Cardiac fibroblast (primary cell): ENCODE results near the gene NIPSNAP2.

Source experiments
- DNase-seq, 2 donors: peaks; one replicate each; pipeline versions ENCODE4 v3.0.0 to v3.0.0-alpha.2; 2010; ENCODE audit warnings: low read depth in 2 of 2
- H3K4me3 ChIP-seq, 2 donors: replicated peaks in 1 of 2; 1 replicate in 1 of 2; 2 replicates in 1 of 2; pipeline ENCODE4 v1.5.1; 2011; ENCODE audit warnings: low read depth in 2 of 2, low read length in 2 of 2, mild to moderate bottlenecking in 2 of 2, moderate library complexity in 1 of 2
- TF ChIP-seq, protein P1 (sequence below): IDR thresholded peaks from one replicate; pipeline ENCODE4 v1.5.1; 2011; ENCODE audit warnings: low read depth, mild to moderate bottlenecking, low read length, inconsistent platforms

The NIPSNAP2 gene

DNA sequence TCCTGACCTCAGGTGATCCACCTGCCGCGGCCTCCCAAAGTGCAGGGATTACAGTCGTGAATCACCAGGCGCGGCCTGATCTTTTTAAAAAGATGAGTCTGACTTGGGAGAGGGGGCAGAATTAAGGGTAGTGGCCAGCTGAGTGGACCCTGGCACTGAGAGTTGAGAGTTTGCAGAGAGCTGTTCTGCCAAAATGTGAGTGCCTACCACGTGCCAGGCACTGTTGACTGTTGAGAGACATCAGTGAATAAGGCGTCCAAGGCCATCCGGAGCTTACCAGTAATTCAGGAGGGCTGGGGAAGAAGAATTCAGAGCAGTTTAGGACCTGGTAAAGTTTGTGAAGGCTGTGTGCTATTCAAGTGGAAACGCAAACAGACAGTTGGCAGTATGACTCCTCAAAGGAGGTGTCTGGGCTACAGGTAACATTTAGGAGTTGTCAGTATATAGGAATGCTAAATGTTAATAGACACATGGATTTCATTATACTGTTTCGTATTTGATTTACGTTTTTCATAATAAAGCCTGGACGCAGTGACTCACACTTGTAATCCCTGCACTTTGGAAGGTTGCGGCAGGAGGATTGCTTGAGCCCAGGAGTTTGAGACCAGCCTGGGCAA lies 1.5 kb downstream of the NIPSNAP2 start:
- TF ChIP-seq, protein P1, sequence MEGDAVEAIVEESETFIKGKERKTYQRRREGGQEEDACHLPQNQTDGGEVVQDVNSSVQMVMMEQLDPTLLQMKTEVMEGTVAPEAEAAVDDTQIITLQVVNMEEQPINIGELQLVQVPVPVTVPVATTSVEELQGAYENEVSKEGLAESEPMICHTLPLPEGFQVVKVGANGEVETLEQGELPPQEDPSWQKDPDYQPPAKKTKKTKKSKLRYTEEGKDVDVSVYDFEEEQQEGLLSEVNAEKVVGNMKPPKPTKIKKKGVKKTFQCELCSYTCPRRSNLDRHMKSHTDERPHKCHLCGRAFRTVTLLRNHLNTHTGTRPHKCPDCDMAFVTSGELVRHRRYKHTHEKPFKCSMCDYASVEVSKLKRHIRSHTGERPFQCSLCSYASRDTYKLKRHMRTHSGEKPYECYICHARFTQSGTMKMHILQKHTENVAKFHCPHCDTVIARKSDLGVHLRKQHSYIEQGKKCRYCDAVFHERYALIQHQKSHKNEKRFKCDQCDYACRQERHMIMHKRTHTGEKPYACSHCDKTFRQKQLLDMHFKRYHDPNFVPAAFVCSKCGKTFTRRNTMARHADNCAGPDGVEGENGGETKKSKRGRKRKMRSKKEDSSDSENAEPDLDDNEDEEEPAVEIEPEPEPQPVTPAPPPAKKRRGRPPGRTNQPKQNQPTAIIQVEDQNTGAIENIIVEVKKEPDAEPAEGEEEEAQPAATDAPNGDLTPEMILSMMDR = no peak
- no peak overlapping the region for H3K4me3 ChIP-seq
- DNase-seq = no peak

DNA sequence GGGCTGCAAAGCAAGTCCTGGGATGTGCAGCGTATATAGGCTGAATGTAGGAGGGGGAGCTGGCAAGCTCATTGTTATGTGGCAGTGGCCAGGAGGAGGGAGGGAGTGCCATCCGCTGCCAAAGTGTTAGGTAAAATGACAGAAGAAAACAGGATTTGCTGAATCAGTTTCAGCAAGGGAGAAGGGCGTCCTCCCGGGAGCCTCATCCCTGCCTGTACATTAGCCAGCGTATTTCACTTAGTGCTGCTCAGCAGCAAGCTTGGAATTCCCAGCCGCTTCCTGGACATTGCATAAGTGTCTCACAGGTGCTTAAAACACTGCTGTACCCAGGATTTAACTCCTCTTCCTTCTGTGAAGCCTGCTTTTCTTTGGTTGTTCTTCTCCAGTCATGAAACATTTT lies 2.5 kb downstream of the NIPSNAP2 start:
- TF ChIP-seq, protein P1 = no peak
- DNase-seq = no peak
- H3K4me3 ChIP-seq = no peak overlapping the region

DNA sequence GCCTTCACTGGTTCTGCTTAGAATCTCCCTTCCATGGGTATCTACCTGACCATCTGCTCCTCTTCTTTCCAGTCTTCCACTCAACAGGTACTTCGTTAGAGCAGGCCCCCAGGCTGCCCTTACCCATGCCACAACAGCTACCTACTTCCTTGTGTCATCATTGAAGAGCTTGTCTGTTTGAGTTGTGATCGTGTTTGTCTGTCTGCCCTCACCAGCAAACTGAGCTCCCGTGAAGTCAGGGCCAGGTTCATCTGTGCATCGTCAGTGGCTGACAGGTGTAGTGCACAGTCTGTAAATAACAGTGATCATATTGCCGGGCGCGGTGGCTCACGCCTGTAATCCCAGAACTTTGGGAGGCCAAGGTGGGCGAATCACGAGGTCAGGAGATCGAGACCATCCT lies 5.0 kb downstream of the NIPSNAP2 start:
- no peak overlapping the region for H3K4me3 ChIP-seq
- no peak for DNase-seq
- TF ChIP-seq, protein P1 = no peak

GRCh38 chr7:55970561-55970960 lies 6.2 kb downstream of the NIPSNAP2 start:
- TF ChIP-seq, protein P1 = no peak
- no peak for DNase-seq

GRCh38 chr7:55970978-55971377 lies 6.6 kb downstream of the NIPSNAP2 start:
- no peak overlapping the region for H3K4me3 ChIP-seq
- TF ChIP-seq, protein P1 = no peak
- peak in 1 of 2 donors; percentile 10 for DNase-seq

More at GRCh38 chr7:55970561-55970960, 6.2 kb downstream of the NIPSNAP2 start:
- H3K4me3 ChIP-seq = no peak overlapping the region

GRCh38 chr7:55973747-55974250 lies 9.4 kb downstream of the NIPSNAP2 start:
- H3K4me3 ChIP-seq = no peak overlapping the region
- TF ChIP-seq, protein P1 = no peak
- no peak for DNase-seq
